GM23338 (cell line): ENCODE data around the gene TMEM132D. TPM values are rescaled to one million over a fixed set of nuclear protein-coding genes. Genes with fewer than 3 reads are reported as not detected.

Experiments
- ATAC-seq: fragments of 200-7000 bp; cut with Tn5 transposase; 3 replicates; pipeline ENCODE4 v1.9.1; 2020
- DNase-seq: peaks from one replicate; pipeline ENCODE4 v3.0.0-alpha.2; 2015; ENCODE audit warnings: low spot score
- H2AFZ ChIP-seq: fragments of 200-600 bp; sonication (generic); 2 replicates; pipeline ENCODE4 v1.8.0; 2016; ENCODE audit warnings: antibody characterized with exemption, mild to moderate bottlenecking, moderate library complexity
- H3F3A ChIP-seq: fragments of 200-600 bp; sonication (generic); replicated peaks from 2 replicates; pipeline ENCODE4 v1.8.0; 2017; ENCODE audit warnings: antibody characterized with exemption, mixed run types, low read depth
- H3K27ac ChIP-seq: fragments of 200-600 bp; sonication (generic); 2 replicates; pipeline ENCODE4 v1.6.1; 2016; ENCODE audit warnings: low read depth
- H3K27me3 ChIP-seq: fragments of 200-600 bp; sonication (generic); 2 replicates; pipeline ENCODE4 v1.8.0; 2016; ENCODE audit warnings: mild to moderate bottlenecking, mixed run types, moderate library complexity; ENCODE audit not compliant: insufficient read depth
- H3K36me3 ChIP-seq: fragments of 200-600 bp; sonication (generic); 2 replicates; pipeline ENCODE4 v1.8.0; 2016; ENCODE audit warnings: mild to moderate bottlenecking; ENCODE audit not compliant: insufficient read depth
- H3K4me1 ChIP-seq: fragments of 200-600 bp; sonication (generic); 2 replicates; pipeline ENCODE4 v1.8.0; 2016; ENCODE audit warnings: mild to moderate bottlenecking, moderate library complexity; ENCODE audit not compliant: insufficient read depth
- H3K4me2 ChIP-seq: fragments of 200-600 bp; sonication (generic); 2 replicates; pipeline ENCODE4 v1.7.1; 2017; ENCODE audit warnings: mixed run types
- H3K4me3 ChIP-seq: fragments of 200-600 bp; sonication (generic); 2 replicates; pipeline ENCODE4 v1.6.1; 2016; ENCODE audit warnings: mixed run types
- H3K79me2 ChIP-seq: fragments of 200-600 bp; sonication (generic); replicated peaks from 2 replicates; pipeline ENCODE4 v1.8.0; 2017; ENCODE audit warnings: mild to moderate bottlenecking; ENCODE audit not compliant: insufficient read depth
- H3K9me2 ChIP-seq: fragments of 200-600 bp; sonication (generic); 2 replicates; pipeline ENCODE4 v1.8.0; 2017; ENCODE audit not compliant: insufficient read depth
- H4K20me1 ChIP-seq: fragments of 200-600 bp; sonication (generic); replicated peaks from 2 replicates; pipeline ENCODE4 v1.8.0; 2017; ENCODE audit warnings: mild to moderate bottlenecking; ENCODE audit not compliant: insufficient read depth
- H3K27ac Mint-ChIP-seq: 2 replicates; pipeline ENCODE4 v1.8.0; 2020; ENCODE audit warnings: inconsistent platforms, mild to moderate bottlenecking, moderate library complexity, mixed read lengths
- H3K27me3 Mint-ChIP-seq: 3 replicates; pipeline ENCODE4 v1.8.0; 2022; ENCODE audit warnings: low read depth, mild to moderate bottlenecking, moderate library complexity, mixed read lengths, inconsistent platforms; ENCODE audit not compliant: insufficient read depth, poor library complexity
- H3K36me3 Mint-ChIP-seq: 3 replicates; pipeline ENCODE4 v1.8.0; 2021; ENCODE audit warnings: low read depth, mild to moderate bottlenecking, inconsistent platforms, moderate library complexity, mixed read lengths
- H3K4me1 Mint-ChIP-seq: 3 replicates; pipeline ENCODE4 v1.8.0; 2020; ENCODE audit warnings: mild to moderate bottlenecking, inconsistent platforms, mixed read lengths
- H3K4me3 Mint-ChIP-seq: 3 replicates; pipeline ENCODE4 v1.8.0; 2021; ENCODE audit warnings: moderate library complexity, mild to moderate bottlenecking, inconsistent platforms, mixed read lengths
- H3K9me3 Mint-ChIP-seq: 3 replicates; pipeline ENCODE4 v1.8.0; 2020; ENCODE audit warnings: moderate library complexity, mild to moderate bottlenecking, inconsistent platforms, mixed read lengths
- CTCF ChIP-seq, 2 experiments: fragments of 200-600 bp in 1 of 2; sonication (generic) in 1 of 2; conservative IDR thresholded peaks; 2 replicates each; pipeline versions ENCODE4 v1.5.1 to v1.6.1; 2016 to 2017; ENCODE audit warnings: antibody characterized with exemption in 2 of 2, low read depth in 2 of 2, mild to moderate bottlenecking in 2 of 2, moderate library complexity in 1 of 2
- ETS1 ChIP-seq: IDR thresholded peaks from 2 replicates; pipeline ENCODE4 v1.6.1; 2016; ENCODE audit warnings: antibody characterized with exemption
- EZH2 ChIP-seq: fragments of 200-600 bp; sonication (generic); IDR thresholded peaks from one replicate; pipeline ENCODE4 v1.8.0; 2017; ENCODE audit warnings: antibody characterized with exemption, mild to moderate bottlenecking, low read depth; ENCODE audit not compliant: unreplicated experiment
- JUNB ChIP-seq: IDR thresholded peaks from one replicate; pipeline ENCODE4 v1.6.1; 2016; ENCODE audit warnings: antibody characterized with exemption; ENCODE audit not compliant: unreplicated experiment
- NANOG ChIP-seq: IDR thresholded peaks from 2 replicates; pipeline ENCODE4 v1.6.1; 2016; ENCODE audit warnings: antibody characterized with exemption, borderline replicate concordance
- POLR2AphosphoS5 ChIP-seq: IDR thresholded peaks from 2 replicates; pipeline ENCODE4 v1.6.1; 2016; ENCODE audit warnings: antibody characterized with exemption, low read depth
- REST ChIP-seq: IDR thresholded peaks from one replicate; pipeline ENCODE4 v1.6.1; 2018; ENCODE audit warnings: antibody characterized with exemption; ENCODE audit not compliant: unreplicated experiment
- STAT1 ChIP-seq: IDR thresholded peaks from one replicate; pipeline ENCODE4 v1.6.1; 2016; ENCODE audit warnings: antibody characterized with exemption; ENCODE audit not compliant: unreplicated experiment
- ZNF114 ChIP-seq: fragments of 250-450 bp; sonication (Bioruptor Pico); IDR thresholded peaks from 2 replicates; pipeline ENCODE4 v1.5.0; 2020; ENCODE audit warnings: mild to moderate bottlenecking, moderate library complexity
- ZNF331 ChIP-seq: fragments of 250-450 bp; sonication (Bioruptor Pico); IDR thresholded peaks from 2 replicates; pipeline ENCODE4 v1.5.0; 2020; ENCODE audit warnings: low read depth, mild to moderate bottlenecking, moderate library complexity
- polyA plus RNA-seq: library from polyadenylated mRNA; unstranded; fragments of >200 nt; fragmentation: Nextera tagmentation; extraction: Ambion mirVana; gene quantifications from 2 replicates; pipeline ENCODE4 v1.2.1, GENCODE V29; 2016
- total RNA-seq: library from RNA; depleted of rRNA; stranded (reverse); fragments of >200 nt; shearing (Covaris generic); gene quantifications from 2 replicates; pipeline ENCODE4 v1.2.3, GENCODE V29; 2014

TMEM132D gene
- total and polyA plus RNA-seq, 2 experiments from 2014 or later: 0.44 to 5.3 TPM

- no peak for TF ChIP-seq NANOG
Measured at GRCh38 chr12:129226005-129226404, 677.8 kb downstream of the TMEM132D start (continued).

GRCh38 chr12:129215556-129215955 is 688.3 kb downstream of the TMEM132D start:
- DNase-seq: no peak
- Mint-ChIP-seq H3K36me3 (peaks cover 40% of the 10 kb centered on the region), H3K27me3 (peaks cover 3% of the 10 kb centered on the region), H3K4me3 (no peak overlapping the region), H3K9me3 (peaks cover 99% of the 10 kb centered on the region), H3K4me1 (no peaks in the 10 kb centered on the region), H3K27ac (no peak overlapping the region)
- no peak overlapping the region for H3K27ac ChIP-seq
- H3K27me3 ChIP-seq: no peaks in the 10 kb centered on the region
- H3K9me2 ChIP-seq: no peaks in the 10 kb centered on the region
- no peaks in the 10 kb centered on the region for H4K20me1 ChIP-seq
- no peaks in the 10 kb centered on the region for H3K79me2 ChIP-seq
- H3K4me2 ChIP-seq: no peak overlapping the region
- H3K4me1 ChIP-seq: no peaks in the 10 kb centered on the region
- no peaks in the 10 kb centered on the region; the same call in none of the 2 replicates for H3K36me3 ChIP-seq
- no peaks in the 10 kb centered on the region for H3F3A ChIP-seq
- no peak for ATAC-seq
- H3K4me3 ChIP-seq: no peak overlapping the region
- no peak overlapping the region for H2AFZ ChIP-seq
- TF ChIP-seq ZNF114 (CRISPR knock-in tag) (no peak), STAT1 (no peak), JUNB (no peak), NANOG (no peak), ZNF331 (no peak), POLR2AphosphoS5 (no peak), REST (no peak), EZH2 (no peak), ETS1 (no peak)

GRCh38 chr12:129213551-129213950 is 690.3 kb downstream of the TMEM132D start:
- no peaks in the 10 kb centered on the region for H3K9me2 ChIP-seq
- no peak overlapping the region for H3K27ac ChIP-seq
- H3K4me1 ChIP-seq: no peaks in the 10 kb centered on the region
- no peak overlapping the region for H3K4me2 ChIP-seq
- ATAC-seq (no peak), DNase-seq (no peak)
- H3K36me3 ChIP-seq: no peaks in the 10 kb centered on the region; the same call in 1 of the 2 replicates
- Mint-ChIP-seq H3K36me3 (peaks cover 56% of the 10 kb centered on the region), H3K4me3 (no peak overlapping the region), H3K27ac (no peak overlapping the region), H3K9me3 (peaks cover 99% of the 10 kb centered on the region), H3K4me1 (no peaks in the 10 kb centered on the region), H3K27me3 (peaks cover 3% of the 10 kb centered on the region)
- no peaks in the 10 kb centered on the region for H3F3A ChIP-seq
- no peak overlapping the region for H2AFZ ChIP-seq
- no peak overlapping the region for H3K4me3 ChIP-seq
- H3K27me3 ChIP-seq: no peaks in the 10 kb centered on the region
- H4K20me1 ChIP-seq: no peaks in the 10 kb centered on the region
- H3K79me2 ChIP-seq: no peaks in the 10 kb centered on the region
- no peak for TF ChIP-seq ZNF114 (CRISPR knock-in tag)
- TF ChIP-seq CTCF (conservative IDR thresholded peaks at IDR 0.05; ENCODE audit: low read depth in 2 of 2): no peak
